HepG2 (cell line): ENCODE results near the gene GSK3B. TPM values are rescaled to one million over a fixed set of nuclear protein-coding genes. Genes with fewer than 3 reads are reported as not detected.
A peak's percentile ranks its signal among the peaks of the same experiment; 100 is the strongest.

Experiments
- ATAD3A ChIP-seq: sonication (generic); formaldehyde crosslinking; IDR thresholded peaks from 2 replicates; pipeline ENCODE4 v1.4.0; 2020; ENCODE audit warnings: missing genetic modification reagents
- FIP1L1 ChIP-seq: fragments of 200-400 bp; formaldehyde crosslinking; IDR thresholded peaks from 2 replicates; pipeline ENCODE4 v1.6.1; 2018; ENCODE audit warnings: low read depth, mild to moderate bottlenecking, low read length, moderate library complexity, borderline replicate concordance; ENCODE audit not compliant: insufficient read depth
- FOXK1 ChIP-seq: sonication (generic); formaldehyde crosslinking; IDR thresholded peaks from 2 replicates; pipeline ENCODE4 v1.4.0; 2020; ENCODE audit warnings: low read depth, missing genetic modification reagents, borderline replicate concordance
- HDAC1 ChIP-seq: sonication (generic); formaldehyde crosslinking; IDR thresholded peaks from 2 replicates; pipeline ENCODE4 v1.5.1; 2020; ENCODE audit warnings: mild to moderate bottlenecking, missing genetic modification reagents
- KAT2B ChIP-seq: fragments of 150-350 bp; IDR thresholded peaks from 2 replicates; pipeline ENCODE4 v1.6.1; 2014; ENCODE audit warnings: low read depth, low read length, borderline replicate concordance
- KLF12 ChIP-seq: sonication (generic); formaldehyde crosslinking; IDR thresholded peaks from 2 replicates; pipeline ENCODE4 v1.4.0; 2020; ENCODE audit warnings: missing genetic modification reagents, borderline replicate concordance
- SALL1 ChIP-seq: sonication (generic); formaldehyde crosslinking; IDR thresholded peaks from 2 replicates; pipeline ENCODE4 v1.8.0; 2022; ENCODE audit warnings: mild to moderate bottlenecking, missing genetic modification reagents
- SMC3 ChIP-seq: IDR thresholded peaks from 2 replicates; pipeline ENCODE4 v1.6.1; 2011; ENCODE audit warnings: low read length, improper control_type of control experiment
- TOPORS ChIP-seq: sonication (generic); formaldehyde crosslinking; IDR thresholded peaks from 2 replicates; pipeline ENCODE4 v1.8.0; 2023; ENCODE audit warnings: mild to moderate bottlenecking, missing genetic modification reagents
- ZFAT ChIP-seq: sonication (generic); formaldehyde crosslinking; conservative IDR thresholded peaks from 2 replicates; pipeline ENCODE4 v1.8.1; 2023; ENCODE audit warnings: missing genetic modification reagents, inconsistent platforms
- ZNF142 ChIP-seq: sonication (generic); formaldehyde crosslinking; IDR thresholded peaks from 2 replicates; pipeline ENCODE4 v1.4.0; 2020; ENCODE audit warnings: missing genetic modification reagents
- ZNF235 ChIP-seq: sonication (generic); formaldehyde crosslinking; IDR thresholded peaks from 2 replicates; pipeline ENCODE4 v1.8.1; 2023; ENCODE audit warnings: mild to moderate bottlenecking, missing genetic modification reagents, borderline replicate concordance
- ZNF260 ChIP-seq: sonication (generic); formaldehyde crosslinking; IDR thresholded peaks from 2 replicates; pipeline ENCODE4 v1.4.0; 2020; ENCODE audit warnings: missing genetic modification reagents, low read depth, mild to moderate bottlenecking, borderline replicate concordance
- ZNF367 ChIP-seq: sonication (generic); formaldehyde crosslinking; IDR thresholded peaks from 2 replicates; pipeline ENCODE4 v1.4.0; 2020; ENCODE audit warnings: missing genetic modification reagents, borderline replicate concordance
- ZNF446 ChIP-seq: sonication (generic); formaldehyde crosslinking; IDR thresholded peaks from 2 replicates; pipeline ENCODE4 v1.5.0; 2020; ENCODE audit warnings: mild to moderate bottlenecking, missing genetic modification reagents
- ZNF646 ChIP-seq: sonication (generic); formaldehyde crosslinking; IDR thresholded peaks from 2 replicates; pipeline ENCODE4 v1.9.0; 2021; ENCODE audit warnings: mild to moderate bottlenecking, missing genetic modification reagents
- ZNF839 ChIP-seq: sonication (generic); formaldehyde crosslinking; IDR thresholded peaks from 2 replicates; pipeline ENCODE4 v1.4.0; 2020; ENCODE audit warnings: missing genetic modification reagents, mild to moderate bottlenecking, borderline replicate concordance
- ZNF883 ChIP-seq: sonication (generic); formaldehyde crosslinking; IDR thresholded peaks from 2 replicates; pipeline ENCODE4 v1.5.1; 2020; ENCODE audit warnings: mild to moderate bottlenecking, missing genetic modification reagents; ENCODE audit errors: not compliant biosample characterization
- polyA plus RNA-seq, 8 experiments: library from polyadenylated mRNA; depleted of rRNA in 3 of 8; stranded (reverse) in 7 of 8; unstranded in 1 of 8; fragments of >200 nt; fragmentation: Illumina TruSeq in 4 of 8; extraction: Trizol in 4 of 8; gene quantifications; 2 replicates each; pipeline versions ENCODE4 v1.2.1 to v1.2.3, GENCODE V29; 2011 to 2016; ENCODE audit warnings: low read depth in 4 of 8, missing spikeins in 1 of 8, mixed read lengths in 1 of 8; ENCODE audit not compliant: insufficient read depth in 1 of 8
- total RNA-seq, 5 experiments: library from RNA; depleted of rRNA; stranded (reverse); fragments of >200 nt; fragmentation: Illumina TruSeq; extraction: Trizol; gene quantifications; 2 replicates each; pipeline ENCODE4 v1.2.3, GENCODE V29; 2016; ENCODE audit warnings: low read depth in 1 of 5

The GSK3B gene
- total and polyA plus RNA-seq, 2 of the 13 experiments (the other 11 are each of a cell fraction or from before 2014, with no cell fraction given), result 22.3 to 30.1 TPM

GRCh38 chr3:119891944-119892721 lies 202.1 kb downstream of the GSK3B start (continued):
- no peak for TF ChIP-seq ZNF142 (CRISPR knock-in tag)
- TF ChIP-seq KAT2B, result no peak
- no peak for TF ChIP-seq ZFAT (CRISPR knock-in tag)
- no peak for TF ChIP-seq ZNF646 (CRISPR knock-in tag)
- no peak for TF ChIP-seq ZNF260 (CRISPR knock-in tag)
- TF ChIP-seq ZNF839 (CRISPR knock-in tag), result no peak
- no peak for TF ChIP-seq ZNF883
- no peak for TF ChIP-seq ZNF446 (CRISPR knock-in tag)
- peak; percentile 60 for TF ChIP-seq SMC3
- no peak for TF ChIP-seq ZNF367 (CRISPR knock-in tag)
- TF ChIP-seq FOXK1 (CRISPR knock-in tag), result no peak
- TF ChIP-seq HDAC1, result no peak
- no peak for TF ChIP-seq SALL1 (CRISPR knock-in tag)
- TF ChIP-seq FIP1L1, result no peak
- no peak for TF ChIP-seq KLF12 (CRISPR knock-in tag)
- TF ChIP-seq TOPORS, result no peak
- TF ChIP-seq ATAD3A (CRISPR knock-in tag), result no peak
- TF ChIP-seq ZNF235 (CRISPR knock-in tag), result no peak
